NCI-H1048 (cell line): ENCODE results near the gene PRSS53.
"Not testable (repeated sequence)": the region's sequence is repeated elsewhere in the genome, so short reads cannot be mapped to it uniquely, and the experiment has no call there.

Experiments
- DNase-seq: peaks from one replicate; lab custom pipeline; 2025; lab: John Stamatoyannopoulos, UW

The PRSS53 gene

DNA sequence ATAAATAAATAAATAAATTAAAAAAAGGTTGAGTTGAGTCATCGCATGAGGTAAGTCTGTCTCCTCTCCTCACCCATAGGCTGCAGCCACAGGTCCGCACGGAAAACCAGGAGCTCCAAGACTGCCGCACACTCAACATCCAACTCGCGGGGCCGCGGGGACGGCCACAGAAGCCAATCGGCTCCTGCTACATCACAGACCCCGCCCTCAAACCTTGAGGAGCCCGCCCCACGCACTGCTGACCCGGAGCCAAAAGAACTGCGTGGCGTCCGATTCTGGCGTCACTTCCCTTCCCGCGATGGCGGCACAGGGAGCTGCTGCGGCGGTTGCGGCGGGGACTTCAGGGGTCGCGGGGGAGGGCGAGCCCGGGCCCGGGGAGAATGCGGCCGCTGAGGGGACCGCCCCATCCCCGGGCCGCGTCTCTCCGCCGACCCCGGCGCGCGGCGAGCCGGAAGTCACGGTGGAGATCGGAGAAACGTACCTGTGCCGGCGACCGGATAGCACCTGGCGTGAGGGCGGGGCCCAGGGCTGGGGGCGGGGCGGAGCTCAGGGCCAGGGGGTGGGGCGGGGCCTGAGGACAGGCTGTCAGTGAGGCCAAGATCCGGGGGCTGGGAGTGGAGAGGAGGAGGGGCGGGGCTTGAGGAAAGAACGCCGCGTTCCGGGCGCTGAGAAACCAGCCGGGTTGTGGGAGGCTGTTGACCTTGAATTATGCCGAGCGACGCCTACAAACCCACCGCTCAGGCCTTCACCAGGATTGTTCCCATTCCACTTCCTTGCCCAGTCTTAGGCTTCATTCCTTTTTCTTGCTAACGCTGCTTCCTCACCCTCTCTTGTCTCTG, 28.9 kb upstream of the PRSS53 start, which contains the start of gene KAT8:
Gene KAT8, plus strand, starts transcription at position 281 of the 839 bp plus-strand sequence. Its CDS starts 18 bp downstream, at position 299.
- peak; percentile 88 for DNase-seq

DNA sequence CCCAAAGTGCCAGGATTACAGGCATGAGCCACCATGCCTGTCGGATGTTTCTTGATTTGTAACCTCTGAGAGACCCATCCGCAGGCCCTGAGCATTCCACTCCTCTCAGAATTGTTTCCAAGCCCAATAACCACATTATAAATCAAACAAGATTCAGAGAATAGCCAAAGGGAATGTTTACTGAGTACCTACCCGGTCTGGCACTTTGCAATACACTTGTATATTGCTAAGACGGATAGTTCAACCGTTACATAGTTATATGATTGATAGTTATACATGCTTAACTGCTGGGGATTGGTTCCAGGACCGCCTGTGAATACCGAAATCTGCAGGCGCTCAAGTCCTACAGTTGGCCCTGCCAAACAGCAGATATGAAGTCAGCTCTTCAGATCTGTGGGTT, 25.7 kb upstream of the PRSS53 start:
- no peak for DNase-seq

DNA sequence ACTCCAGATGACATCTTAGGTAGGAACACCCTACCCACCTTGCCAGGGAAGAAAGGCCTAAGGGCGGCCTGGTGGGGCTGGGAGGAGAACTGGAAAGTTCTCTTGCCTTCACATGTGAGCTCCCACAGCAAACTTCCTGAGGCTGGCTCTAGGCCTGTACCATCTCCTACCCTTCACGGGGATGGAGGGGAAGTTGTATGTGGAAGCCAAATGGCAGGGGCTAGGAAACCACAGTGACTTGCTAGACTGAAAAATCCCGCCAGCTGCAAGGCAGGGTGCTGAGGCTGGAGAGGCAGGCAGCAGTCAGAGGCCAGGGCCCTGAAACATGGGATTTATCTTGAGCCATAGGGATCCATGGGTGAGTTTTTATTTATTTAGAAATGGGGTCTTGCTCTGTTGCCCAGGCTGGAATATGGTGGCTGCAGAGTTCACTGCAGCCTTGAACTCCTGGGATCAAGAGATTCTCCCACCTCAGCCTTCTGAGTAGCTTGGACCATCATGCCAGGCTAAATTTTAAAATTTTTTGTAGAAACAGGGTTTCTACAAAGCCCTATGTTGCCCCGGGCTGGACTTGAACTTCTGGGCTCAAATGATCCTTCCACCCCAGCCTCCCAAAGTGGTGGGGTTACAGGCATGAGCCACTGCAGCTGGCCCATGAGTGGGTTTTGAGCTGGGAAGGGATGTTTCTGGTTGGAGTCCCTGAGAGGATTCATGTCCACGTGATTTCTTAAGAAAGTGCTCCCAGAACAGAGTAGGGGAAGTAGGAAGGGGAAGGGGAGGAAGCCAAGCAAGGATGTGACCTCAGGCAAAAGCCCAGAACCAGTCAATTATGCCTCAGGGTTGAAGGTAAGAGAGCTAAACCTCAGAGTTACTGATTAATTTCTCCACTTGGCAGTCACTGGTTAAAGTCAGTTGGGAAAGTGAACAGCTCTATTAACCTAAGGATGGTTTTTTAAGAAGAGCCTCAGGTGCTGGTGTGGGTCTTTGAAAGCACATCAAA, 24.7 kb upstream of the PRSS53 start:
- DNase-seq, result no peak

DNA sequence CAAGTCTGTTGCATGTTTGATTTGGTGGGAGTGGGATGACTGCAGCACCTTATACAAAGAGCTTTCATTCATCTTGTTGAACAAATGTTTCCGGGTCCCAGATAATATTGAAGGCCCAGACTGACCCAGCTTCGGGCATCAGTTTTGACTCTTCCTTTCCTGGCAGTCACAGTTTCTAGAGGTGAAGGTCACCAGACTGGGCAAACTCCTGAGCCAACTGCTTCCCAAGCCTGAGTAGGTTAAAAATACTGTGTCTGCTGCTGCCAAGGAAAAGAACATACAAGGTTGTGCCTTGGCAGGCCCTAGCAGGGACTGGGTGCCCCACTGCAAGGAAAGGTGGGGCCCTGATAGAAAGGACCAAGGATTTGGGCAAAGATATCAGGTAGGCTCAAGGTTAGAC, 24.0 kb upstream of the PRSS53 start:
- no peak for DNase-seq

DNA sequence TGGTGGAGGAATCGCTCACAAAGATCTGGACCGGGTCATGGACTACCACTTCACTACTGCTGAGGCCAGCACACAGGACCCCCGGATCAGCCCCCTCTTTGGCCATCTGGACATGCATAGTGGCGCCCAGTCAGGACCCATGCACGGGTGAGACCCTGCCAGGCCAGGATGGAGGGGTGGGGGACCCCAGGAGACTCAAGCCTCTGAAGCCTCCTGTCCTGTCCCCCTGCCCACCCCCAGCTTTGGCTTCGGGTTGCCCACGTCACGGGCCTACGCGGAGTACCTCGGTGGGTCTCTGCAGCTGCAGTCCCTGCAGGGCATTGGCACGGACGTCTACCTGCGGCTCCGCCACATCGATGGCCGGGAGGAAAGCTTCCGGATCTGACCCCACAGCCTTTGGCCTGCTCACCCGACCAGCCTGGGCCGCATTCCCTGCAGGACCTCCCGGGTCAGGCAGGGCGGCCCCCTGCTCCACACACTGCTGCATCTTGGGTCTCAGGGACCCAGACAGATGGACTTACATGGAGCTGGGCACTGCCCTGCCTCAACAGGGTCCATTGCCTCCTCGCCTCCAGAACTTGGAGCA, 23.2 kb upstream of the PRSS53 start:
- DNase-seq, result no peak

DNA sequence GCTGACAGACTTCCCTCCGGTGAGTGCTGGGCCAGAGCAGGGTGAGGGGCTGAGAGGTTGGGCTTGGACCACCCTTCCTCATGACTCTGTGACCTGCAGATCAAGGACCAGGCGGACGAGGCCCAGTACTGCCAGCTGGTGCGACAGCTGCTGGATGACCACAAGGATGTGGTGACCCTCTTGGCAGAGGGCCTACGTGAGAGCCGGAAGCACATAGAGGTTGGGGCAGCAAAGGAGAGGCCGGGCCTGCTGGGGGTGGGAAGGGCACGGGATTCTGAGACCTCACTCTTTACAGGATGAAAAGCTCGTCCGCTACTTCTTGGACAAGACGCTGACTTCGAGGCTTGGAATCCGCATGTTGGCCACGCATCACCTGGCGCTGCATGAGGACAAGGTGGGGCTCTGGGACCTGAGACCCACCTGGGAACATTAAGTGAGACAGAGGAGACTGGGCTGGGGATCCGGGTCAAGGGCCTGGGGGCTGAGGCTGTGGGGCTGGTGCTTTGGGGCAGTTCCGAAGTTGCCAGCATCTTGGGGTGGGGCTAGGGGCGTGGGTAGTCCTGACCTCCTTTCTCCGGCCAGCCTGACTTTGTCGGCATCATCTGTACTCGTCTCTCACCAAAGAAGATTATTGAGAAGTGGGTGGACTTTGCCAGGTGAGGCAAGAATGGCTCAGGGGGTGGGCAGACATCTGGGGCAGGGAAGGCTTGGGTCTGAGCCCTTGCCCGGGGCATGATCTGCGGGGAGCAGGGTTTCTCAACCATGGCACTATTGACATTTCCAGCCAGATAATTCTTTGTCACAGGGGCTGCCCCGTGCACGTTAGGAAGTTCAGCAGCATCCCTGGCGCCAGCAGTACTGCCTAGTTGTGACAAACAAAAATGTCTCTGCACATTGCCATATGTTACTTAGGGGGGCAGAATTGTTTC, 21.6 kb upstream of the PRSS53 start:
- DNase-seq, result no peak

DNA sequence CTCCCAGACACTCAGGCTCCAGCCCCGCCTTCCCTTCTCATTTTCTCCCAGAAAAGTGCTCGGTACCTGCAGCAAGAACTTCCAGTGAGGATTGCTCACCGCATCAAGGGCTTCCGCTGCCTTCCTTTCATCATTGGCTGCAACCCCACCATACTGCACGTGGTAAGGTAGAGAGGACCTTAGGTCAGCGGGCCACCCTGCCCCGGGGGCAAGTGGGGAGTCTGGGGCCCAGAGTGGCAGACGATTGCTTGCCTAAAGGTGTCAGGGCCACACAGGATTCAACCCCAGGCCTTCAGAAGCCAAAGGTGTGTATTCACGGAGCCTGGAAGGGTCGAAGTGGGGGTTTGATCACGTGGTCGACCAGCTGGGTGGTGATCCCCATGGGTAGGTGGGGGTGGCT, 20.9 kb upstream of the PRSS53 start:
- no peak for DNase-seq

DNA sequence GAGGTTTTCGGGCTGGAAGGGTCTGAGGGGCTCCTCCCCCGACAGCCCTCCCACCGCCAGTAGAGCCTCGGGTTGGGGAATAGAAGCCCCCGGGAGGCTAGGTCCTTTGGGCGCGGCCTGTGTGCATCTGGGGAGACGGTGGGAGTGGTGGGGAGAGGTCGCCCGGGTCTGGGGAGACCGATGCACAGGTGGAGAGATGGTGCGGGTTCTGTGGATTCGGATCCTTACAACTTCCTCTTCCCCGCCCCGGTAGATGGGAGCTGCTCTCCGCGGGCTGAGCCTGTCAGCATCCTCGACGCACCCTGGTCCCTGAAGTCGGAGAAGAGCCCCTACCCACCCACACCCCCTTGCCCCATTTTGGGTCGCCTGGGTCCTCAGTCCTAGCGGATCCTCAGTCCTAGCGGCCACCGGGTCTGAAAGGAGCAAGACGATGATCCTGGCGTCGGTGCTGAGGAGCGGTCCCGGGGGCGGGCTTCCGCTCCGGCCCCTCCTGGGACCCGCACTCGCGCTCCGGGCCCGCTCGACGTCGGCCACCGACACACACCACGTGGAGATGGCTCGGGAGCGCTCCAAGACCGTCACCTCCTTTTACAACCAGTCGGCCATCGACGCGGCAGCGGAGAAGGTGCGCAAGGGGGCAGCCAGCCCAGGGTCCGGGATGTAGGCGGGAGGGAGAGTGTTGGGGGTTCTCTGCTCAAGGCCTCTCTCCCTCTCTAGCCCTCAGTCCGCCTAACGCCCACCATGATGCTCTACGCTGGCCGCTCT, 20.2 kb upstream of the PRSS53 start:
- no peak for DNase-seq

DNA sequence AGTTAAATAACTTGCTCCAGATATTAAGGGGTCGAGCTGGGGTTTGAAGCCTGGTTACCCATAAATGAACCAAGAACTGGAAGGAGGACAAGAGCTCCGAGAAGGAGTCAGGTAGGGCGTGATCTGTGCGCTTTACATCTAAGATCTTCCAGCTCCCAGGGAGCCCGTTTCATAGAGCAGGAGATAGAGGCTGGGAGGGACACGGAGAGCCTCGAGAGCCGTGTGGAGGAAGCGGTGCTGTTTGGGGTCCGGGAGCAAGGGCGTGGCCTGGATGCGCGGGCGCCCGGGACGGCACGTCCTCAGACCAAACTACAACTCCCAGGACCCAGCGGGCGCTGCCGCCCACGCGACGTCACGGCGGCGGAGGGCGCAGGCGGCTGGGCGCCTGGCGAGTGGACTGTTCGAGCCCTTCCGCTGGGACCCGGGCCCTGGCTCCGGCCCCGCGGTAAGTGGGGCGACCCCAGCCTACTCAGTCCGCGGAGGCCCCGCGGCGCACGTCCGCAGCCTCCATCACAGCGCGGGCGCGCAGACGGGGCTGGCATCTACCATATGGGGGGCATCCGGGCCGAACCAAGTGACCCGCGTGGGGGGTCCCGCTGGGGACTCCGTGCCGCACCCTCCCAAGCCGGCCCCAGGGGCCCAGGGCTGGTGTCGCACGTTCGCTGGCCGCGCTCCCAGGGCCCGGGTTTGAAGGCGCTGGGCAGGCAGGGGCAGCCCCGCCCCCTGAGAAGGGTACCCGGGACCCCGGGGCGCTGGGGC, 19.5 kb upstream of the PRSS53 start, which contains the start of gene BCKDK:
Gene BCKDK, plus strand, starts transcription at position 352 of the 759 bp plus-strand sequence. CDS start 838 bp downstream, outside the sequence.
- peak; percentile 47 for DNase-seq

DNA sequence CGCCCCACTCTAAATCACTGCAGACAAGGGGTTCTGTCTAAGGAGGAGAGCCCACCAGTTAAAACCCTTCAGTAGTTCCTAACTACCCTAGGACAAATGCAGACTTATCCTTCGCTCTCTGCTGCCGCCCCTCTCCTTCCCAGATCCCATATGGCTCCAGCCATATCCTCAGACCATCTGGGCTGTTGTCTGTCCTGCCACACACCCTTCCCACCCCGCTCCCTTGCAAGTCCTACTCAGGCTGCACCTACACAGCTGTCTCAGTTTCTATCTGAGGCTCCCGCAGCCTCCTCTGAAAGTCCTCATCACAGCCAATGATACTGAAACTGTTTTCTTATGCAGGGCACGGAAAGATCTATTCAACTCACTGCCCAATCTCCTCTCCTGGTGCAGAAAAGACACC, 18.7 kb upstream of the PRSS53 start:
- DNase-seq, result no peak

DNA sequence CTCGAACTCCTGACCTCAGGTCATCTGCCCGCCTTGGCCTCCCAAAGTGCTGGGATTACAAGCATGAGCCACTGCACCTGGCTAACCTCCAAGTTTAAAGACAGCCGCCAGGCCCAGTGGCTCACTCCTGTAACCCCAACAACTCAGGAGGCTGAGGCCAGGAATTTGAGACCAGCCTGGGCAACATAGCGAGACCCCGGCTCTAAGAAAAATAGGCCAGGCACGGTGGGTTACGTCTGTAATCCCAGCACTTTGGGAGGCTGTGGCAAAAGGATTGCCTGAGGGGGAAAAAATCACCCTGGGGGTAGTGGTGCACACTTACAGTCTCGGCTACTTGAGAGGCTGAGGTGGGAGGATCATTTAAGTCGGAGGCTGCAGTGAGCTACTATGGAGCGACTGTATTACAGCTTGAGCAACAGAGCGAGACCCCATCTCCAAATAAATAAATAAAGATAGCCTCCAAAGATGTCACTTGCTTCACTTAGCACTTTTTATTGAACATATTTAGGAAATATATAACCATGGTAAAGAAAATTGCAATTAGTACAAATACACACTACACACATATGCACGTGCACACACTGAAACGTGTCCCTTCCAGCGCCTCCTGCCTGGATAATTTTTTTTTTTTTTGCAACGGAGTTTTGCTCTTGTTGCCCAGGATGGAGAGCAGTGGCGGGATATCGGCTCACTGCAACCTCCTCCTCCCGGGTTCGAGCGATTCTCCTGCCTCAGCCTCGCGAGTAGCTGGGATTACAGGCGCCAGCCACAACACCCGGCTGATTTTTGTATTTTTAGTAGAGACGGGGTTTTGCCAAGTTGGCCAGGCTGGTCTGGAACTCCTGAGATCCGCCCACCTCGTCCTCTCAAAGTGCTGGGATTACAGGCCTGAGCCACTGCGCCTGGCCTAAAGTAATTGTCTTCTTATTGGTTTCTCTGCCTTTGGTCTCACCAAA, 18.0 kb upstream of the PRSS53 start:
- DNase-seq, result no peak

DNA sequence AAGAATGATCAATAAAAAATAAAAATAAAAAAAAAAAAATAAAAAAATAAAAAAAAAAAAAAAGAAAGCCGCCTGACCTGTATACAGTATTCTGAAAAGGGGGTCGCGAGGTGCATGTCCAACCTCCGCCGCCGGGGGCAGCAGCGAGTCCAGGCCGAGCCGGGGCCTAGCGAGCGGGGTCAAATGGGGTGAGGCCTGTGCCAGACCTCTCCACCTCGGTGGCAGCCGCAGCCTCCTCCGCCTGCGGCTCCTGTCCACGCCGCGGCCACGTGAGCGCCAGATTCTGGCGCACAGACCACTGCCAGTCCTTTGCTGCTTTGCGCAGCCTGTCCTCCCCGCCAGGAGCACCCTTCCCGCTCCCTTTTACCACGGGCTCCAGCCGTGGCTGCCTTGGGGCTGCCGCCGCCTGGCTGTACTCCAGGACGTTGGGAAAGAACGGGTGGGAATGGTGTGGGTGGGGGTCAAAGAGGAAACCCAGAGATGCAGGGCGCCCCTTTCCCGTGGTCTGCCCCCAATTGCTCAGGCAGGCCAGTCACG, 17.0 kb upstream of the PRSS53 start:
- DNase-seq, result no peak

DNA sequence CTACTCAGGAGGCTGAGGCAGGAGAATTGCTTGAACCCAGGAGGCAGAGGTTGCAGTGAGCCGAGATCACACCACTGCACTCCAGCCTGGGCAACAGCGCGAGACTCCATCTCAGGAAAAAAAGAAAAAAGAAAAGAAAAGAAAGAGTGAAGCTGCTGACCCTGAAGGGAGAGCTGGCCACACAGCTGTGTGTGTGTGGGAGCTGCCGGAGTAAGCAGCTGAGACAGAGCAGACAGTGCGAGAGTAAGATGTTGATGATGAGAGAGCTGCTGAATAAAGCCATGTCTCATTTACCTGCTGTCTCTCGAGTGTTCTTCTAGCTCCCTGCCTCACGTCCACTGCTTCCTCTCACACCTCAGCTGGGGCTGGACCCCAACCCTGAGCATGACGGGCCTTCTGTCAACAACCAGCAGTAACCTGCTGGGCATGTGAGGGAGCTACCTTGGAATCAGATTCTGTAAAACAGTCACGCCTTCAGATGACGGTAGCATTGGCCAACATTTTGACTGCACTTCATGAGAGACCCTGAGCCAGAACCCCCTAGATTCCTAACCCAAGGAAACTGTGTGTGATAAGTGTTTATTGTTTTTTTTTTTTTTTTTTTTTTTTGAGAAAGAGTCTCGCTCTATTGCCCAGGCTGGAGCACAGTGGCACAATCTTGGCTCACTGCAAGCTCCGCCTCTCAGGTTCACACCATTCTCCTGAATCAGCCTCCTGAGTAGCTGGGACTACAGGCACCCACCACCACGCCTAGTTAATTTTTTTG, 12.3 kb upstream of the PRSS53 start:
- DNase-seq, result not testable (repeated sequence)

DNA sequence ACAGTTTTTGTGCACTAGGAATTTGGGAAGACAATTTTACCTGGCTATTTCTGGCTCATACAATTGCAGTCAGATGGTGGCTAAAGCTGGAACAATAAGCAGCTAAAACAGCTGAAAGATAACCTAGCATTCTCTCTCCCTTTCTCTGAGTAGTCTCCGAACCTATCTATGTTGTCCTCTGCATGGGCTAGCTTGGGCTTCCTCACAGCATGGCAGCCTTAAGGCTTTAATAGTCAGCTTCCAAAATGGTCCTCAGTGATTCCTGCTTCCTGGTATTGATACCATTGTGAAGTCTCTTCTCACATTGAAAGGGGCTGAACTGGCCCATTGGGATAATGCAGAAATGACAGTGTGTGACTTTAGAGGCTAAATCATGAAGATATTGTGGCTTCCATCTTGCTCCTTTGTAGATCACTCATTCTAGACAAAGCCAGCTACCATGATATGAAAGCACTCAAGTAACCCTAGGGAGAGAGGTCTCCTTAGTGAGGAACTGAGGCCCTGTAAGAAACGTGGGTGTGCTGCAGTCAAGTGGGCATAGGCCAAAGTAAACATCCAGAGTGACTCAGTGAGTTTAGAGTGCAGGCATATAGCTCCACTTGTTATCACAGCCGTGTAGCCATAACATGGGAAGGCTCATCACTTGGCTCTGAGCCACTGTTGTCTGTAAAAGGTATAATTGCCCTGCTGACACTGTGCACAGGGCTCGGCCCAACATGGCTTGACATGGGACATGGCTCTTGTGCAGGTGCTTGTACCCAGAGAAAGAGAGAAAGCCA, 11.3 kb upstream of the PRSS53 start:
- no peak for DNase-seq

DNA sequence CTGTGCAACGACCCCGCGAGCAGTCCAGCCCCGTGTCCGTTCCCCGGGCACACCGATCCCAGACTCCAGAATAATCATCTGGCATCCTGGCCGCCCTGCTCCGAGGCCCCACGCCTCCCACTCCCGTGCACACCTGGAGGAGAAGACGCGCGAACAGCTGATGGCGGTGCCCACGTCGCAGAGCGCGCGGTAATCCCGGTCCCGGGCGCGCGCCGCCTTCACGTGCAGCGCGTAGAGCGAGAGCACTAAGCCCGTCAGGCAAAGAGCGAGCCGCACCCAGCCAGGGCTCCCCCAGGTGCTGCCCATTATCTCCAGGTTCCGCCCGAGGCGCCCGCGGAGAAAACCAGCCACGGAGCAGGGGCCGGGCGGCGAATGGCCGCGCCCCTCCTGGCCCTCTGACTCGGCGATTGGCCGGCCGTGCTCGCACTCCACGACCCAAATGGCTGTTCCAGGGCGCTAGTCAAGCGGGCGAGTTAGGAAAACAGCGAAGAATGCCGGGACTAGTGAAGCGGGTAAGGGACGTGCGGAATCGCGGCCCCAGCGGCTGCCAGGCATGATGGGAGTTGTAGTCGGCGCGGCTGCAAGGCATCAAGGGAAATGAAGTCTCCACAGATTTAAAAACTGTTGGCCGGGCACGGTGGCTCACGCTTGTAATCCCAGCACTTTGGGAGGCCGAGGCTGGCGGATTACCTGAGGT, 5.8 kb upstream of the PRSS53 start, which contains the start of gene VKORC1:
Gene VKORC1, minus strand, starts transcription at position 374 of the 697 bp plus-strand sequence. Its CDS starts 68 bp downstream, at position 306.
- DNase-seq, result peak; percentile 87

DNA sequence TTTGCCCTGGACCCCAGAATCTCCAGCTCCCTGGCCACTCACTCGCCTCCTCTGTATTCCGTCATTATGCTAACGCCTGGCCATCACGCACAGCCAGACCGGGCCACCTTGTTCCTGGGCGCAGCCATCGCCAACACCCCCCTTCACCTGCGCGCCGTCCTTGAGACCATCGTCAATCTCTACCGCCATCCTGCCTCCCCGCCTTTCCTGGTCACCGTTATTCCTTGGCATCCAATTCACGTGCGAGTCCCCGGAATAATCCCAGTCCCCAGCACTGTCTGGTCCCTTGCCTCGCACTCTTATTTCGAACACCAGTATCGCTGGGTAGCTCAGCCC, 5.3 kb upstream of the PRSS53 start:
- no peak for DNase-seq
